H9 (cell line): ENCODE data around the gene C11orf21. TPM values are rescaled to one million over a fixed set of nuclear protein-coding genes. Genes with fewer than 3 reads are reported as not detected.

Experiments
- DNase-seq: peaks from one replicate; pipeline ENCODE4 v3.0.0-alpha.2; 2017
- H2AFZ ChIP-seq: one replicate; pipeline ENCODE4 v1.6.1; 2013; ENCODE audit warnings: mild to moderate bottlenecking, low read length, control low read depth, moderate library complexity
- H2AK5ac ChIP-seq: 2 replicates; pipeline ENCODE4 v1.6.1; 2013; ENCODE audit warnings: low read length, control low read depth, mixed read lengths; ENCODE audit not compliant: insufficient read length
- H2BK120ac ChIP-seq: one replicate; pipeline ENCODE4 v1.6.1; 2013; ENCODE audit warnings: low read depth, mild to moderate bottlenecking, low read length, control low read depth, inconsistent platforms; ENCODE audit not compliant: poor library complexity, severe bottlenecking
- H2BK12ac ChIP-seq: 2 replicates; pipeline ENCODE4 v1.6.1; 2013; ENCODE audit warnings: low read length, control low read depth, mixed read lengths, low read depth; ENCODE audit not compliant: insufficient read length
- H2BK15ac ChIP-seq: 2 replicates; pipeline ENCODE4 v1.6.1; 2013; ENCODE audit warnings: low read depth, low read length, control low read depth
- H2BK20ac ChIP-seq: one replicate; pipeline ENCODE4 v1.6.1; 2013; ENCODE audit warnings: low read depth, mild to moderate bottlenecking, low read length, control low read depth, inconsistent platforms; ENCODE audit not compliant: poor library complexity, severe bottlenecking
- H2BK5ac ChIP-seq: 2 replicates; pipeline ENCODE4 v1.6.1; 2013; ENCODE audit warnings: low read length, control low read depth, mixed read lengths; ENCODE audit not compliant: insufficient read length
- H3K14ac ChIP-seq: 2 replicates; pipeline ENCODE4 v1.6.1; 2013; ENCODE audit warnings: low read length, control low read depth; ENCODE audit not compliant: insufficient read depth
- H3K18ac ChIP-seq: 2 replicates; pipeline ENCODE4 v1.6.1; 2013; ENCODE audit warnings: low read depth, mild to moderate bottlenecking, mixed read lengths, low read length, control low read depth; ENCODE audit not compliant: insufficient read length
- H3K23ac ChIP-seq: 2 replicates; pipeline ENCODE4 v1.6.1; 2013; ENCODE audit warnings: low read length, control low read depth, mixed read lengths, low read depth; ENCODE audit not compliant: insufficient read length
- H3K23me2 ChIP-seq: 2 replicates; pipeline ENCODE4 v1.6.1; 2013; ENCODE audit warnings: low read depth, mild to moderate bottlenecking, mixed read lengths, low read length, control low read depth; ENCODE audit not compliant: insufficient read length, poor library complexity, severe bottlenecking
- H3K27ac ChIP-seq: 2 replicates; pipeline ENCODE4 v1.5.1; 2013; ENCODE audit warnings: low read length, control low read depth, mixed read lengths, low read depth; ENCODE audit not compliant: insufficient read length
- H3K27me3 ChIP-seq: 2 replicates; pipeline ENCODE4 v1.6.1; 2013; ENCODE audit warnings: low read length, control low read depth, inconsistent platforms; ENCODE audit not compliant: insufficient read depth
- H3K4ac ChIP-seq: 2 replicates; pipeline ENCODE4 v1.6.1; 2013; ENCODE audit warnings: low read depth, mild to moderate bottlenecking, control low read depth, inconsistent platforms, low read length, moderate library complexity
- H3K4me1 ChIP-seq: 2 replicates; pipeline ENCODE4 v1.6.1; 2013; ENCODE audit warnings: low read length, control low read depth, inconsistent platforms; ENCODE audit not compliant: insufficient read depth
- H3K4me2 ChIP-seq: 2 replicates; pipeline ENCODE4 v1.6.1; 2013; ENCODE audit warnings: low read length, control low read depth, mixed read lengths; ENCODE audit not compliant: insufficient read length, insufficient read depth
- H3K56ac ChIP-seq: 2 replicates; pipeline ENCODE4 v1.6.1; 2013; ENCODE audit warnings: low read depth, mild to moderate bottlenecking, mixed read lengths, low read length, control low read depth; ENCODE audit not compliant: insufficient read length
- H3K79me1 ChIP-seq: 2 replicates; pipeline ENCODE4 v1.6.1; 2013; ENCODE audit warnings: low read depth, mild to moderate bottlenecking, moderate library complexity, low read length, control low read depth, inconsistent platforms; ENCODE audit not compliant: insufficient read depth, poor library complexity, severe bottlenecking
- H3K79me2 ChIP-seq: 2 replicates; pipeline ENCODE4 v1.6.1; 2013; ENCODE audit warnings: low read length, control low read depth, inconsistent platforms; ENCODE audit not compliant: insufficient read depth
- H3K9ac ChIP-seq: 2 replicates; pipeline ENCODE4 v1.6.1; 2013; ENCODE audit warnings: low read length, control low read depth, mixed read lengths; ENCODE audit not compliant: insufficient read length; ENCODE audit errors: extremely low read depth
- H3K9me3 ChIP-seq: one replicate; pipeline ENCODE4 v1.6.1; 2013; ENCODE audit warnings: low read depth, low read length, inconsistent platforms; ENCODE audit not compliant: control insufficient read depth
- H3T11ph ChIP-seq: one replicate; pipeline ENCODE4 v1.6.1; 2013; ENCODE audit warnings: mild to moderate bottlenecking, low read length, control low read depth, inconsistent platforms
- H4K20me1 ChIP-seq: one replicate; pipeline ENCODE4 v1.6.1; 2013; ENCODE audit not compliant: control insufficient read depth, insufficient read length, insufficient read depth
- H4K5ac ChIP-seq: 2 replicates; pipeline ENCODE4 v1.6.1; 2013; ENCODE audit warnings: low read depth, mild to moderate bottlenecking, mixed read lengths, low read length, control low read depth; ENCODE audit not compliant: insufficient read length
- H4K8ac ChIP-seq: replicated peaks from 2 replicates; pipeline ENCODE4 v1.6.1; 2013; ENCODE audit warnings: low read length, control low read depth, mixed read lengths, low read depth; ENCODE audit not compliant: insufficient read length
- H4K91ac ChIP-seq: 2 replicates; pipeline ENCODE4 v1.6.1; 2013; ENCODE audit warnings: low read depth, mild to moderate bottlenecking, moderate library complexity, mixed read lengths, low read length, control low read depth; ENCODE audit not compliant: insufficient read length
- H3K27ac Mint-ChIP-seq, 3 experiments: 2 replicates in 2 of 3; 3 replicates in 1 of 3; pipeline ENCODE4 v1.8.0; 2020 to 2021; ENCODE audit warnings: mixed read lengths in 3 of 3, mild to moderate bottlenecking in 1 of 3, moderate library complexity in 1 of 3
- H3K27me3 Mint-ChIP-seq: 2 replicates; pipeline ENCODE4 v1.8.0; 2021; ENCODE audit warnings: low read depth, mild to moderate bottlenecking, moderate library complexity, mixed read lengths
- H3K36me3 Mint-ChIP-seq, 3 experiments: 2 replicates in 2 of 3; 3 replicates in 1 of 3; pipeline ENCODE4 v1.8.0; 2020 to 2021; ENCODE audit warnings: low read depth in 3 of 3, mixed read lengths in 3 of 3; ENCODE audit not compliant: insufficient read depth in 1 of 3
- H3K4me1 Mint-ChIP-seq, 2 experiments: 2 replicates each; pipeline ENCODE4 v1.8.0; 2020; ENCODE audit warnings: mixed read lengths in 2 of 2
- H3K4me3 Mint-ChIP-seq, 2 experiments: 2 replicates in 1 of 2; 3 replicates in 1 of 2; pipeline ENCODE4 v1.8.0; 2020 to 2021; ENCODE audit warnings: mild to moderate bottlenecking in 2 of 2, mixed read lengths in 2 of 2, moderate library complexity in 1 of 2
- H3K9me3 Mint-ChIP-seq, 2 experiments: 2 replicates in 1 of 2; 3 replicates in 1 of 2; pipeline ENCODE4 v1.8.0; 2020; ENCODE audit warnings: mild to moderate bottlenecking in 2 of 2, mixed read lengths in 2 of 2, moderate library complexity in 1 of 2
- CTCF ChIP-seq: fragments of 200-600 bp; sonication (generic); conservative IDR thresholded peaks from 3 replicates; pipeline ENCODE4 v1.8.0; 2021; ENCODE audit warnings: antibody characterized with exemption, mild to moderate bottlenecking
- WGBS: extraction: QIAGEN DNeasy Blood & Tissue Kit; methylation state at CpG from one replicate; pipeline ENCODE4 v1.1.7; 2013; ENCODE audit warnings: missing lambda C conversion rate, low lambda C conversion rate, mixed read lengths; ENCODE audit not compliant: insufficient read length; ENCODE audit errors: extremely low coverage; 5-methylcytosine and 5-hydroxymethylcytosine counted together
- total RNA-seq: library from RNA; stranded (reverse); gene quantifications from 2 replicates; pipeline ENCODE4 v1.2.1, GENCODE V29; 2021

C11orf21 gene
- total RNA-seq, 1 experiment from 2014 or later: not detected

DNA sequence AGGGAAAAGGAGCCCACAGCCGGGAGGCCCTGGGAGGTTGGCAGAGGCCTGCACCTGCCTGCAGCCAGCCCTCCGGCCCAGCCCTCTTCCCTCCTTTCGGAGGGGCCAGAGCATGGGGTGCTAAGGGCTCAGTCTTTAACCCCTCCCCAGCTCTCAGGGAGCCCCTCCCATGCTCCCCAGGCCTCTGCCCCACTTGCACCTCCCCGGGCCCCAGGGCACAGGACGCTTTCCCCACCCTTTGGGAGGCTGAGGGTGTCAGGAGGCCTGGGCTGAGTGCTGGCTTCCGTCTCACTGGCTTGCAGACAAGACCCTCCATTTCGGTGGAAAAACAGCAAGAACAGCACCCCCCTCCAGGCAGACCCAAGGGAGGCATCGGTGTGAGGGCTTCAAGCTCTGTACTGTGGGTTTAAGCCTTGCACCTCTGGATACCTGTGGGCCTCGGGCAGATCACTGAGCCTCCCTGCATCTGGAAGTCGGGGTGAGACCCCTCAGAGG is 38.6 kb downstream of the C11orf21 start:
- Histone ChIP-seq H3K9ac (no peak overlapping the region), H2BK5ac (no peak overlapping the region), H3T11ph (no peak overlapping the region), H3K4ac (no peak overlapping the region), H3K9me3 (no peaks in the 10 kb centered on the region), H3K18ac (no peak overlapping the region), H4K8ac (no peak overlapping the region), H3K14ac (no peak overlapping the region), H4K91ac (no peak overlapping the region), H2BK15ac (no peak overlapping the region), H3K27ac (no peak overlapping the region), H4K20me1 (peaks cover 3% of the 10 kb centered on the region), H2BK20ac (no peak overlapping the region), H3K4me2 (no peak overlapping the region), H3K23me2 (no peaks in the 10 kb centered on the region), H3K23ac (no peak overlapping the region), H3K27me3 (peaks cover 7% of the 10 kb centered on the region; the same call in 1 of the 2 replicates), H3K56ac (no peak overlapping the region), H2AFZ (no peak overlapping the region), H2AK5ac (no peak overlapping the region), H2BK12ac (no peak overlapping the region), H3K79me1 (no peaks in the 10 kb centered on the region), H4K5ac (no peak overlapping the region), H3K79me2 (no peaks in the 10 kb centered on the region), H2BK120ac (no peak overlapping the region), H3K4me1 (no peaks in the 10 kb centered on the region)
- TF ChIP-seq CTCF: no peak
- Mint-ChIP-seq H3K4me1 (peaks cover 0 to 3% of the 10 kb centered on the region in 2 experiments; a peak in 1 of 4 replicates), H3K27ac (no peak overlapping the region), H3K36me3 (no peaks in the 10 kb centered on the region), H3K9me3 (no peaks in the 10 kb centered on the region; a peak in 1 of 5 replicates), H3K4me3 (no peak overlapping the region), H3K27me3 (peaks cover 67% of the 10 kb centered on the region)
- DNase-seq: no peak
- no CpG with 5 or more reads among the region's 10 CpGs for WGBS
